C1 segment of cervical spinal cord (tissue), 14 donors: ENCODE data around the gene ITPR1.
A peak's percentile ranks its signal among the peaks of the same experiment; 100 is the strongest.

Experiments
- DNase-seq, 14 donors: peaks; one replicate each; lab custom pipeline; 2025; lab: John Stamatoyannopoulos, UW

ITPR1 gene

GRCh38 chr3:4478261-4478660, 14.9 kb upstream of the ITPR1 start:
- DNase-seq, result no peak

DNA sequence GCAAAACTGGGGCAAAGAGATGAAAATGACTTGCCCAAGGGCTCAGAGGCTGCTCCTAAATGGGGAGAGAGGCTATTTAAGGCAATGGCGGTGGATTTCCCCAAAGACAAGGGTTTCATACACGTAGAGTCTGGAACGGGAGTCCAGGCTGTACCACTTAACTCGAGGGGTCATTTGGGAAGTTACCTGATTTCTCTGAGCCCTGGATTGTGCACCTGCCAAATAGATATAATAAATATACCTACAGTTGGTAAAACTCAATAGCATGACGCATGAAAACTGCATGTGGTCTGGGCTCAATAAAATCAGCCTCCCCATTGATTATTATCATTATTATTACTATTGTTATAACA, 1.3 kb upstream of the ITPR1 start:
- DNase-seq, result no peak

GRCh38 chr3:4492208-4493013, 737 bp upstream of the ITPR1 start:
- DNase-seq, result peak in 9 of 14 donors; percentile 30 to 74 (median 51)

DNA sequence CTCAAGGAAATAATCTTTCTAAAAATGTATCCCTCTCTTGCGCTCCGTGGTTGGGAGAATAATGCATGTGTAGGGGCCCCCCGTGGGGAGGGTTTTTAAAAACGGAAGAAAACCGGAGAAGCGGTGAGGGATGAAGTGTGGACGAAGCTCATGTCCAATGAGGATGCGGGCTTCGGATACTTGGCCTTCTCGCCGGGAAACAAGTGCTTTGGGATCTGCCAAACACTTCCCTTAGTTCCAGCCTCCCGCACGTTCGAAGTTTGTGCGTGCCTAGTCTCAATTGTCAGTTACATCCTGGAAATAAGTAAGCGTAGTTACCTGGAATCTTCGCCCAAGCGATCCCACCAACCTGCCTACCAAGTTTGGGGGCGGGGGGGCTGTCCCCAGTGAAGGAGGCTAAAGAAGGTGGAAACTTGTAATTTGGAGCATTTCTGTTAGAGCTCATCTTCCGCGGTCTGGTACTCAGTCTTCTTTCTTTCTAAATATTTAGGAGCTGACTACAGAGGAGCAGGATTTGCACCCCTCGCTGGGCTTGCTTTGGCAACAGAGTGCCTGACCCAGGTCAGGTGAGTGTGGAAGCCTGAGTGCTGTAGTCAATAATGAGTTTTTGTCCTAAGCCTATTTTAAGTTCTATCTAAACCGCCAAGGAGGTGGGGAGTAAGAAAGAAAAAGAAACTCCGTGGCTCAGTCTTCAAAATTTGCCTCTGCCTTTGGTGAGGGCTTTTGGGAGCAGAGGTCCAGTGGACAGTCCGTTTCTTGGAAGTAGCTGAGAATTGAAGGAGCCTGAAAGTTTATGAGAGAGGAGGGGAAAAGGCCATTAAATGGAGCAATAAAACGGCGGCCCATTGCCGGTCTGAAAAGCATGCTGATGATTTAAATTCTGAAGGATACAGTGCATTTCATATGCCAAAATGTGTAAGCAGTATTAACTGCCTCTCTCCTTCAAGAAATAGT, 1.1 kb downstream of the ITPR1 start:
- DNase-seq, result peak in 5 of 14 donors; percentile 10 to 22 (median 15)

- no peak for DNase-seq
Observed at GRCh38 chr3:4494895-4495264, 1.7 kb downstream of the ITPR1 start.

- peak in 1 of 14 donors; percentile 19 for DNase-seq
Observed at GRCh38 chr3:4495294-4496086, 2.3 kb downstream of the ITPR1 start.

DNA sequence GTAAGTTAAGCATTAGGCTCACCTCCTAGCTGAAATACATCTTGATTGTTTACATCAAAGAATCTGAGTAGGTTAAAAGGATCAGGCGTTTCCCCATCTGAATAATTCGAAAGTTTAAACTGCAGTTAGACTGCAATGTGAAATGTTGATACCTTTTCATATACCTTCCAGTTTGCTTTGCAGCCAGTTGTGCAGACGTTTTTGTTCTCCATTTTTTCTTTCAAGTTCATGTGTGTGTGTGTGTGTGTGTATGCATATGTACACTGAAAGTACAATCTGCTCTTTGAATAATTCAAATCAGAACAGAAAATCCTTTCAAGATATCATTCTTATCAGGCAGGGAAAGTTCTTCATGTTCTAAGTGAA, 2.9 kb downstream of the ITPR1 start:
- no peak for DNase-seq

- no peak for DNase-seq
Observed at GRCh38 chr3:4497005-4497692, 4.0 kb downstream of the ITPR1 start.

GRCh38 chr3:4497843-4498324, 4.7 kb downstream of the ITPR1 start:
- no peak for DNase-seq

DNA sequence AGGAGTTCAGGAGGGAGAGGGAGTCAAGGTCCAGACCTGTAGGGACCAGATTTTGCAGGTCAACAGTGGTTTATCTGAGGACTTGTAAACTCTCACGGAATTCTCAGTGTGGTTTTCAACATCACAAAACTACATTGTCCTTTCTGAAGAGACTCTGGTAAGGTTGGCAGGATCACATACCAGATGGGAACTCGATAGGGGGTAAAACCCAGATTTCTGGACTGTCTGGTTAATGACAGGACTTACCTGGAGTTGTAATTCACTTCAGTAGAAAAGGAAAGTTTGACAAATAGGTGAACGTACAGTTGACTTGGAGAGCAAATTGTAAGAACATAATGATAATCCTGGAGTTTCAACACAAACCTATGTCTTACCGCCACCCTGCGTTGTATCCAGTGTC, 5.3 kb downstream of the ITPR1 start:
- peak in 1 of 14 donors; percentile 29 for DNase-seq

- no peak for DNase-seq
Observed at GRCh38 chr3:4501437-4501836, 8.3 kb downstream of the ITPR1 start.

GRCh38 chr3:4501927-4502326, 8.8 kb downstream of the ITPR1 start:
- no peak for DNase-seq

GRCh38 chr3:4503050-4503449, 9.9 kb downstream of the ITPR1 start:
- DNase-seq, result no peak

- DNase-seq, result no peak
Observed at GRCh38 chr3:4504340-4505261, 11.5 kb downstream of the ITPR1 start.

- DNase-seq, result no peak
Observed at GRCh38 chr3:4505688-4506558, 12.8 kb downstream of the ITPR1 start.

GRCh38 chr3:4506559-4507023, 13.4 kb downstream of the ITPR1 start:
- no peak for DNase-seq

GRCh38 chr3:4507024-4507596, 14.0 kb downstream of the ITPR1 start:
- no peak for DNase-seq
